HL-60 (cell line): ENCODE data around the gene CCDC117.

ENCODE experiments used
- SPI1 ChIP-seq: IDR thresholded peaks from 2 replicates; pipeline ENCODE4 v1.6.1; 2012; ENCODE audit warnings: low read depth, mild to moderate bottlenecking, borderline replicate concordance
- TF ChIP-seq, protein P1 (sequence below): IDR thresholded peaks from one replicate; pipeline ENCODE4 v1.5.1; 2011; ENCODE audit warnings: low read length, control low read depth, inconsistent platforms; ENCODE audit not compliant: insufficient read depth
- TF ChIP-seq, protein P2 (sequence below): IDR thresholded peaks from 2 replicates; pipeline ENCODE4 v1.6.1; 2012; ENCODE audit warnings: low read depth; ENCODE audit not compliant: insufficient replicate concordance

DNA sequence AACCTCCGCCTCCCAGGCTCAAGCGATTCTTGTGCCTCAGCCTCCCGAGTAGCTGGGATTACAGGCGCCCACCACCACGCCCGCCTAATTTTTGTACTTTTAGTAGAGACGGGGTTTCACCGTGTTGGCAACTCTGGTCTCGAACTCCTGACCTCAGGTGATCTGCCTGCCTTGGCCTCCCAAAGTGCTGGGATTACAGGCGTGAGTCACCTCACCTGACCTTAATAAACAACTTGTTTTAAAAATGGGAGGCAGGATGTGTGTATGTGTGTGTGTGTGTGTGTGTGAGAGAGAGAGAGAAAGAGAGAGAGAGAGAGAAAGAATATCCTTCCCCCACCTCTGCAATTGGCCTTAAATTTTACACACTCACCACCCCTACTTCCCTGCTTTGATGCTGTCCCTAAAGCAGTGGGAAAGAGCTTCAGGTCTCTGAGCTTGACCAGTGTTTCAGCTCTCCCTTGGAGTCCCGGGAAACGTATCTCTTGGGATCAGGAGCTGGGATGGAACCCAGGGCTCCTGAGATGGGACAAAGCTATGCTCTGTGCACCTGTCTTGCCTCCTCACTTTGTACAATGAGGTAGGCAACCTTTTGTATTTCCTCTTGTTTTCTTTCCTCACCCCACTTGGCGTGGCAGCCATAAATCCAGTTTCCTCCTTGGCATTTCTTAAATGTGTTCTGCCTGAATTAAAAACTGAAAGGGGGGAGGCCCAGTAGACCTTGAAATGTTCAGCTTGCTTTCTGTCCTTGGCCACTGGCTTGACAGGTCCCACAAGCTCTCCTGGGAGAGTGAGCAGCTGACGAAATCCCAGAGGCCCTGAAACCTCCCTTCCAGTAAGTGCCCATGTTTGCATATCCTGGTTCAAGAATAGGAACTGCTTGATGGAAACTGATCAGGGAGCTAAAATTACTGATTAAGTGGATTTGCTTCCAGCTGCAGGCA is 45.7 kb downstream of the CCDC117 start:
- TF ChIP-seq, protein P1, sequence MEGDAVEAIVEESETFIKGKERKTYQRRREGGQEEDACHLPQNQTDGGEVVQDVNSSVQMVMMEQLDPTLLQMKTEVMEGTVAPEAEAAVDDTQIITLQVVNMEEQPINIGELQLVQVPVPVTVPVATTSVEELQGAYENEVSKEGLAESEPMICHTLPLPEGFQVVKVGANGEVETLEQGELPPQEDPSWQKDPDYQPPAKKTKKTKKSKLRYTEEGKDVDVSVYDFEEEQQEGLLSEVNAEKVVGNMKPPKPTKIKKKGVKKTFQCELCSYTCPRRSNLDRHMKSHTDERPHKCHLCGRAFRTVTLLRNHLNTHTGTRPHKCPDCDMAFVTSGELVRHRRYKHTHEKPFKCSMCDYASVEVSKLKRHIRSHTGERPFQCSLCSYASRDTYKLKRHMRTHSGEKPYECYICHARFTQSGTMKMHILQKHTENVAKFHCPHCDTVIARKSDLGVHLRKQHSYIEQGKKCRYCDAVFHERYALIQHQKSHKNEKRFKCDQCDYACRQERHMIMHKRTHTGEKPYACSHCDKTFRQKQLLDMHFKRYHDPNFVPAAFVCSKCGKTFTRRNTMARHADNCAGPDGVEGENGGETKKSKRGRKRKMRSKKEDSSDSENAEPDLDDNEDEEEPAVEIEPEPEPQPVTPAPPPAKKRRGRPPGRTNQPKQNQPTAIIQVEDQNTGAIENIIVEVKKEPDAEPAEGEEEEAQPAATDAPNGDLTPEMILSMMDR, result no peak
- TF ChIP-seq SPI1, result no peak
- TF ChIP-seq, protein P2, sequence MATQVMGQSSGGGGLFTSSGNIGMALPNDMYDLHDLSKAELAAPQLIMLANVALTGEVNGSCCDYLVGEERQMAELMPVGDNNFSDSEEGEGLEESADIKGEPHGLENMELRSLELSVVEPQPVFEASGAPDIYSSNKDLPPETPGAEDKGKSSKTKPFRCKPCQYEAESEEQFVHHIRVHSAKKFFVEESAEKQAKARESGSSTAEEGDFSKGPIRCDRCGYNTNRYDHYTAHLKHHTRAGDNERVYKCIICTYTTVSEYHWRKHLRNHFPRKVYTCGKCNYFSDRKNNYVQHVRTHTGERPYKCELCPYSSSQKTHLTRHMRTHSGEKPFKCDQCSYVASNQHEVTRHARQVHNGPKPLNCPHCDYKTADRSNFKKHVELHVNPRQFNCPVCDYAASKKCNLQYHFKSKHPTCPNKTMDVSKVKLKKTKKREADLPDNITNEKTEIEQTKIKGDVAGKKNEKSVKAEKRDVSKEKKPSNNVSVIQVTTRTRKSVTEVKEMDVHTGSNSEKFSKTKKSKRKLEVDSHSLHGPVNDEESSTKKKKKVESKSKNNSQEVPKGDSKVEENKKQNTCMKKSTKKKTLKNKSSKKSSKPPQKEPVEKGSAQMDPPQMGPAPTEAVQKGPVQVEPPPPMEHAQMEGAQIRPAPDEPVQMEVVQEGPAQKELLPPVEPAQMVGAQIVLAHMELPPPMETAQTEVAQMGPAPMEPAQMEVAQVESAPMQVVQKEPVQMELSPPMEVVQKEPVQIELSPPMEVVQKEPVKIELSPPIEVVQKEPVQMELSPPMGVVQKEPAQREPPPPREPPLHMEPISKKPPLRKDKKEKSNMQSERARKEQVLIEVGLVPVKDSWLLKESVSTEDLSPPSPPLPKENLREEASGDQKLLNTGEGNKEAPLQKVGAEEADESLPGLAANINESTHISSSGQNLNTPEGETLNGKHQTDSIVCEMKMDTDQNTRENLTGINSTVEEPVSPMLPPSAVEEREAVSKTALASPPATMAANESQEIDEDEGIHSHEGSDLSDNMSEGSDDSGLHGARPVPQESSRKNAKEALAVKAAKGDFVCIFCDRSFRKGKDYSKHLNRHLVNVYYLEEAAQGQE, result no peak
